Adrenal gland (tissue), 12 donors: ENCODE data around the gene ARHGAP12. TPM values are rescaled to one million over a fixed set of nuclear protein-coding genes. Genes with fewer than 3 reads are reported as not detected.

ENCODE experiments used
- DNase-seq, 7 donors: peaks; one replicate each; pipeline ENCODE4 v3.0.0-alpha.2; 2019 to 2020
- H3K27ac ChIP-seq, 5 donors: fragments of 200-600 bp; sonication (generic) in 4 of 5; 1 replicate in 3 of 5; 2 replicates in 2 of 5; pipeline versions ENCODE4 v1.5.1 to v1.8.0; 2016 to 2020; ENCODE audit warnings: mild to moderate bottlenecking in 1 of 5
- H3K27me3 ChIP-seq: fragments of 200-600 bp; 2 replicates; pipeline ENCODE4 v1.8.0; 2021
- H3K36me3 ChIP-seq, 2 donors: fragments of 200-600 bp; replicated peaks in 1 of 2; 1 replicate in 1 of 2; 2 replicates in 1 of 2; pipeline versions ENCODE4 v1.5.1 to v1.8.0; 2018 to 2022
- H3K4me1 ChIP-seq, 2 donors: fragments of 200-600 bp; replicated peaks in 1 of 2; 1 replicate in 1 of 2; 2 replicates in 1 of 2; pipeline versions ENCODE4 v1.5.1 to v1.8.0; 2018 to 2021
- H3K4me3 ChIP-seq, 4 donors: fragments of 200-600 bp; sonication (generic) in 3 of 4; one replicate each; pipeline ENCODE4 v1.5.1; 2016 to 2018
- H3K9me3 ChIP-seq, 3 donors: fragments of 200-600 bp; sonication (generic) in 1 of 3; replicated peaks in 1 of 3; 1 replicate in 2 of 3; 2 replicates in 1 of 3; pipeline versions ENCODE4 v1.5.1 to v1.8.0; 2016 to 2021
- POLR2A ChIP-seq, 2 donors: fragments of 450-650 bp; IDR thresholded peaks; one replicate each; pipeline ENCODE4 v1.6.1; 2017; ENCODE audit warnings: antibody characterized with exemption in 2 of 2, mild to moderate bottlenecking in 2 of 2, moderate library complexity in 1 of 2
- WGBS, 4 donors: extraction: QIAGEN DNeasy Blood & Tissue Kit in 2 of 4; methylation state at CpG; one replicate each; pipeline versions ENCODE4 v1.1.5 to v1.1.7; 2013 to 2017; 5-methylcytosine and 5-hydroxymethylcytosine counted together
- intact Hi-C, 2 donors: fragments of 100-400 bp; cut with DNase I; formaldehyde crosslinking; loops; one replicate each; pipeline versions ENCODE4 v1.14.1 to v1.15.0; 2022 to 2023
- polyA plus RNA-seq, 3 donors: library from polyadenylated mRNA; stranded (reverse); fragments of 200-250 nt in 2 of 3; fragments of 350-450 nt in 1 of 3; fragmentation: Illumina TruSeq in 1 of 3; extraction: RNeasy Lipid Tissue Mini Kit (QIAGEN cat#74804) in 1 of 3; gene quantifications; one replicate each; pipeline ENCODE4 v1.2.3, GENCODE V29; 2013 to 2014
- small RNA-seq, 2 donors: library from RNA; depleted of rRNA; stranded (forward); fragments of <200 nt; gene quantifications; one replicate each; pipeline ENCODE3, GENCODE V24; 2016
- total RNA-seq, 9 donors: library from RNA; depleted of rRNA in 4 of 9; stranded (reverse); fragments of >200 nt in 4 of 9; fragments of 120-200 nt in 1 of 9; fragmentation: NEBNext Ultra II Directional in 1 of 9; extraction: Animal tissue kit (Norgen Biotek cat#: 25700) in 1 of 9; gene quantifications; one replicate each; pipeline versions ENCODE4 v1.1.0 to v1.2.4, GENCODE V29; 2013 to 2023
- TF ChIP-seq, protein P1 (sequence below), 6 experiments: fragments of 450-650 bp in 4 of 6; fragments of 200-600 bp in 2 of 6; sonication (generic) in 1 of 6; IDR thresholded peaks; 1 replicate in 5 of 6; 2 replicates in 1 of 6; pipeline versions ENCODE4 v1.5.1 to v1.8.0; 2016 to 2021; ENCODE audit warnings: antibody characterized with exemption in 6 of 6, mild to moderate bottlenecking in 2 of 6, moderate library complexity in 1 of 6
- donor health status: healthy with polysubstance abuse.
- donor health status: Bipolar disorder and iron deficiency.
- donor health status: DM: yes; HTN: yes; CAD: no.
- donor health status: DM: no; HTN: no; CAD: no.
- donor health status: DM: no; HTN: no; CAD: no.
- donor health status: DM: yes; HTN: yes; CAD: no.

The ARHGAP12 gene
- total and polyA plus RNA-seq, 12 donors: 26.7 to 88.6 (median 38.1) TPM

DNA sequence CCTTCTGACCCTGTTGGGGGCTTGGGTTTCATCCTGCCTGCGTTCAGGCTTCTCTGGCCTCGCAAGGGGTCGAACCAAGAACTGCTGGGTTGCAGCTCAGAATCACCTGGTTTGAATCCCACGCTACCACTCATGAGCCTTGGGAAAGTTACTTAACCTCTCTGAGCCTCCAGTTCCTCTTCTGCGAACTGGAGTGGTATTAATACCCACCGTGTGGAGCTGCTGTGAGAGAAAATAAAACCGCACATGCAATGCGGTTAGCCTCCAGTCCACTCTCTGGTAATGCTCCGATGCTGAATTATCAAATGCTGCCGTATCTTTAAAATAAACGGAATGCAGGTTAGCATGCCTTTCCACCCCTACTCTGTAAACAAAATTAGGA lies 171.9 kb downstream of the ARHGAP12 start:
- WGBS, 4 donors: 70 to 78% (median 74%) methylated on average over 10 to 11 of the region's 11 CpGs
- Histone ChIP-seq H3K9me3 (no peaks in the 10 kb centered on the region), H3K27ac (peak overlapping the region in 1 of 5 donors; percentile 87), H3K4me1 (peaks cover 17 to 51% of the 10 kb centered on the region in 2 donors), H3K36me3 (no peaks in the 10 kb centered on the region), H3K27me3 (no peaks in the 10 kb centered on the region), H3K4me3 (no peak overlapping the region)
- TF ChIP-seq, protein P1, sequence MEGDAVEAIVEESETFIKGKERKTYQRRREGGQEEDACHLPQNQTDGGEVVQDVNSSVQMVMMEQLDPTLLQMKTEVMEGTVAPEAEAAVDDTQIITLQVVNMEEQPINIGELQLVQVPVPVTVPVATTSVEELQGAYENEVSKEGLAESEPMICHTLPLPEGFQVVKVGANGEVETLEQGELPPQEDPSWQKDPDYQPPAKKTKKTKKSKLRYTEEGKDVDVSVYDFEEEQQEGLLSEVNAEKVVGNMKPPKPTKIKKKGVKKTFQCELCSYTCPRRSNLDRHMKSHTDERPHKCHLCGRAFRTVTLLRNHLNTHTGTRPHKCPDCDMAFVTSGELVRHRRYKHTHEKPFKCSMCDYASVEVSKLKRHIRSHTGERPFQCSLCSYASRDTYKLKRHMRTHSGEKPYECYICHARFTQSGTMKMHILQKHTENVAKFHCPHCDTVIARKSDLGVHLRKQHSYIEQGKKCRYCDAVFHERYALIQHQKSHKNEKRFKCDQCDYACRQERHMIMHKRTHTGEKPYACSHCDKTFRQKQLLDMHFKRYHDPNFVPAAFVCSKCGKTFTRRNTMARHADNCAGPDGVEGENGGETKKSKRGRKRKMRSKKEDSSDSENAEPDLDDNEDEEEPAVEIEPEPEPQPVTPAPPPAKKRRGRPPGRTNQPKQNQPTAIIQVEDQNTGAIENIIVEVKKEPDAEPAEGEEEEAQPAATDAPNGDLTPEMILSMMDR (IDR thresholded peaks at IDR 0.05): no peak
- TF ChIP-seq POLR2A (IDR thresholded peaks at IDR 0.05): no peak
- intact Hi-C loops: no loop called here
- no peak for DNase-seq

DNA sequence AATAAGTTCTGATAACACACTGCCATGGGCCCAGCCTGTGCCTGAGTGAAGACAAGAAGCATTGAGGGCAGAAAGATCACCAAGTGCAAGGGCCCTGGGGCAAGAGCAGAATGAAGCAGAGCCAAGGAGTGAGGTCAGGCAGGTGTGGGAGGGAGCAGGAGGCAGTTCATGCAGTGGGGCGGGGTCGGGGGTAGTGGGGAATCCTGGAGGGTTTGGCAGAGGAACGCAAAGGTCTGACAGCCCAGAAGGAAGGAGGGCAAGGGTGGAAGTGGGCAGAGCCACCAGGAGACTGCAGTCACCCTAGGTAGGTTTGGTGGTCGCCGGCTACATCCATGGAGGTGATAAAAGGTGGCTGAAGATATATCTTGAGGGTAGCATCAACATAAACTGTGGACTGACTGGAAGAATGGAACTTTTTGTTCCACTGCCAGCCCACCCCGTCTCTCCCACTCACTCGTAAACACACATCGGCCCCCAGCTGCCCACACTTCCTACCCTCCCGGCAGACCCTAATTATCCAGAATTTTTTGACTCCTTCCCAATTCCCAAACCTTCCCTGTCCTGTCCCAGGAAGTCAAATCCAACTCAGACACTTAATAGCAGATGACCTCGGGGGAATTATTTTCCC lies 172.4 kb downstream of the ARHGAP12 start:
- Histone ChIP-seq H3K36me3 (no peaks in the 10 kb centered on the region), H3K27ac (peak overlapping the region in 2 of 5 donors; percentile 83 to 87), H3K4me1 (peaks cover 17 to 50% of the 10 kb centered on the region in 2 donors), H3K9me3 (no peaks in the 10 kb centered on the region), H3K4me3 (no peak overlapping the region), H3K27me3 (no peaks in the 10 kb centered on the region)
- WGBS, 4 donors: 83 to 91% (median 86%) methylated on average over 10 of the region's 10 CpGs
- DNase-seq: peak in 1 of 7 donors; percentile 19
- no peak for TF ChIP-seq POLR2A (IDR thresholded peaks at IDR 0.05)
- TF ChIP-seq, protein P1 (IDR thresholded peaks at IDR 0.05): no peak
- intact Hi-C loops: no loop called here

Small RNA genes within 50 kb of the gene (small RNA-seq; reads per million reads assigned to genes)
- gene RF00019: 0 reads per million in 2 donors

Other genes starting within 250 kb of the ARHGAP12 start
- gene KIF5B, start 127.6 kb upstream of the ARHGAP12 start, total RNA-seq: 100 to 1,000 TPM in 2 of 9 donors, 10 to 100 TPM in 7; 60.4 to 139 (median 87.5) TPM
- gene KIF5B, start 127.6 kb upstream of the ARHGAP12 start, polyA plus RNA-seq: 100 to 1,000 TPM in 1 of 3 donors, 10 to 100 TPM in 2; 24.2 to 101 (median 37.4) TPM